Common myeloid progenitor, CD34-positive (primary cell): ENCODE data around the gene GAP43.

Source experiments
- CTCF ChIA-PET: fragments of 350-600 bp; sonication (Branson Sonifier 250); formaldehyde crosslinking; loops from one replicate; lab custom pipeline; 2021; ENCODE audit warnings: antibody characterized with exemption; lab: Charles Lee
- POLR2A ChIA-PET: fragments of 350-600 bp; sonication (Branson Sonifier 250); formaldehyde crosslinking; loops from one replicate; lab custom pipeline; 2021; ENCODE audit warnings: antibody characterized with exemption; lab: Charles Lee
- DNase-seq, 3 donors: peaks; one replicate each; pipeline versions ENCODE4 v3.0.0 to v3.0.0-alpha.2; 2013
- H3K27ac ChIP-seq, 2 experiments: 1 replicate in 1 of 2; 2 replicates in 1 of 2; pipeline ENCODE4 v1.7.0; 2013; ENCODE audit warnings: inconsistent platforms in 2 of 2, low read length in 2 of 2, mild to moderate bottlenecking in 2 of 2, low read depth in 1 of 2, moderate library complexity in 1 of 2; ENCODE audit not compliant: severe bottlenecking in 2 of 2, insufficient read depth in 1 of 2, poor library complexity in 1 of 2
- H3K27me3 ChIP-seq, 5 experiments: replicated peaks in 2 of 5; 1 replicate in 3 of 5; 2 replicates in 2 of 5; pipeline versions ENCODE4 v1.6.1 to v1.7.0; 2013; ENCODE audit warnings: low read length in 4 of 5, mild to moderate bottlenecking in 2 of 5, moderate library complexity in 2 of 5, inconsistent platforms in 1 of 5; ENCODE audit not compliant: insufficient read depth in 5 of 5, control insufficient read depth in 4 of 5
- H3K36me3 ChIP-seq, 4 experiments: 1 replicate in 2 of 4; 2 replicates in 2 of 4; pipeline versions ENCODE4 v1.6.1 to v1.7.0; 2013; ENCODE audit warnings: low read length in 3 of 4, control low read depth in 1 of 4, mild to moderate bottlenecking in 1 of 4; ENCODE audit not compliant: control insufficient read depth in 4 of 4, insufficient read depth in 4 of 4
- H3K4me1 ChIP-seq, 4 experiments: 1 replicate in 3 of 4; 2 replicates in 1 of 4; pipeline versions ENCODE4 v1.6.1 to v1.7.1; 2013; ENCODE audit warnings: low read length in 3 of 4, mild to moderate bottlenecking in 3 of 4, control low read depth in 1 of 4, inconsistent platforms in 1 of 4, moderate library complexity in 1 of 4; ENCODE audit not compliant: control insufficient read depth in 4 of 4, insufficient read depth in 4 of 4; ENCODE audit errors: control extremely low read depth in 1 of 4
- H3K4me3 ChIP-seq, 7 experiments: 1 replicate in 4 of 7; 2 replicates in 3 of 7; pipeline versions ENCODE4 v1.5.1 to v1.7.0; 2013; ENCODE audit warnings: mild to moderate bottlenecking in 7 of 7, low read length in 6 of 7, moderate library complexity in 6 of 7, inconsistent platforms in 2 of 7, low read depth in 2 of 7, control low read depth in 1 of 7; ENCODE audit not compliant: insufficient read depth in 4 of 7, control insufficient read depth in 1 of 7; ENCODE audit errors: extremely low read depth in 1 of 7
- H3K9me3 ChIP-seq, 5 experiments: 1 replicate in 4 of 5; 2 replicates in 1 of 5; pipeline versions ENCODE4 v1.6.1 to v1.7.1; 2013; ENCODE audit warnings: low read length in 4 of 5, mild to moderate bottlenecking in 2 of 5, inconsistent platforms in 1 of 5, low read depth in 1 of 5, moderate library complexity in 1 of 5; ENCODE audit not compliant: control insufficient read depth in 4 of 5, insufficient read depth in 2 of 5; ENCODE audit errors: control extremely low read depth in 1 of 5
- WGBS: methylation state at CpG from one replicate; pipeline ENCODE4 v1.1.5; 2013; ENCODE audit not compliant: insufficient coverage; 5-methylcytosine and 5-hydroxymethylcytosine counted together

GAP43 gene

GRCh38 chr3:115667738-115668065 lies 44.4 kb downstream of the GAP43 start:
- Histone ChIP-seq H3K9me3 (no peaks in the 10 kb centered on the region), H3K36me3 (no peaks in the 10 kb centered on the region), H3K4me1 (no peaks in the 10 kb centered on the region), H3K4me3 (no peak overlapping the region), H3K27me3 (peaks cover 0 to 50% (median 7%) of the 10 kb centered on the region in 5 experiments), H3K27ac (no peak overlapping the region)
- POLR2A ChIA-PET: no interaction called here
- CTCF ChIA-PET: no interaction called here
- DNase-seq: no peak

GRCh38 chr3:115670911-115671310 lies 47.6 kb downstream of the GAP43 start:
- POLR2A ChIA-PET: no interaction called here
- CTCF ChIA-PET: interaction anchor here (2.2 kb wide), 1 partner anchor 17 kb away, joined by 5 read pairs; no protein-coding TSS in a partner anchor
- no peak overlapping the region for H3K27ac ChIP-seq
- no peak for DNase-seq
- H3K4me1 ChIP-seq: no peaks in the 10 kb centered on the region
- H3K27me3 ChIP-seq: peaks cover 0 to 56% (median 22%) of the 10 kb centered on the region in 5 experiments
- no peak overlapping the region for H3K4me3 ChIP-seq
- no peaks in the 10 kb centered on the region for H3K9me3 ChIP-seq
- no peaks in the 10 kb centered on the region for H3K36me3 ChIP-seq

- no peaks in the 10 kb centered on the region for H3K36me3 ChIP-seq
- ChIA-PET POLR2A (no interaction called here), CTCF (interaction anchor here (2.2 kb wide), 1 partner anchor 16 kb away, joined by 5 read pairs; no protein-coding TSS in a partner anchor)
- 100% methylated on average over 1 of the region's 5 CpGs for WGBS
- H3K27me3 ChIP-seq: peaks cover 0 to 54% (median 32%) of the 10 kb centered on the region in 5 experiments
- DNase-seq: peak in 2 of 3 donors; percentile 21 to 30
- no peaks in the 10 kb centered on the region for H3K9me3 ChIP-seq
- H3K27ac ChIP-seq: no peak overlapping the region
- no peaks in the 10 kb centered on the region for H3K4me1 ChIP-seq
- no peak overlapping the region for H3K4me3 ChIP-seq
Measured at GRCh38 chr3:115671761-115672455, 48.6 kb downstream of the GAP43 start.

GRCh38 chr3:115673881-115674280 lies 50.6 kb downstream of the GAP43 start:
- H3K4me1 ChIP-seq: no peaks in the 10 kb centered on the region
- H3K27ac ChIP-seq: no peak overlapping the region
- H3K27me3 ChIP-seq: peaks cover 0 to 56% (median 45%) of the 10 kb centered on the region in 5 experiments
- no peak for DNase-seq
- no peaks in the 10 kb centered on the region for H3K9me3 ChIP-seq
- POLR2A ChIA-PET: no interaction called here
- CTCF ChIA-PET: interaction anchor here (0.5 kb wide), 1 partner anchor 115 kb away, joined by 3 read pairs; no protein-coding TSS in a partner anchor
- no peak overlapping the region for H3K4me3 ChIP-seq
- WGBS: 100% methylated on average over 1 of the region's 3 CpGs
- no peaks in the 10 kb centered on the region for H3K36me3 ChIP-seq

- POLR2A ChIA-PET: no interaction called here
- H3K4me3 ChIP-seq: no peak overlapping the region
Measured at GRCh38 chr3:115676336-115676735, 53.0 kb downstream of the GAP43 start.

GRCh38 chr3:115680803-115681345 lies 57.6 kb downstream of the GAP43 start:
- H3K36me3 ChIP-seq: no peaks in the 10 kb centered on the region
- CTCF ChIA-PET: interaction anchor here (1.6 kb wide), 1 partner anchor 463 kb away, joined by 4 read pairs; no protein-coding TSS in a partner anchor
- H3K4me3 ChIP-seq: no peak overlapping the region
- H3K9me3 ChIP-seq: no peaks in the 10 kb centered on the region
- POLR2A ChIA-PET: interaction anchor here (0.8 kb wide), 1 partner anchor 10 kb away, joined by 3 read pairs; no protein-coding TSS in a partner anchor
- no CpG with 5 or more reads among the region's 2 CpGs for WGBS
- DNase-seq: peak; percentile 20 to 66 (median 63)
- no peak overlapping the region for H3K27ac ChIP-seq
- H3K27me3 ChIP-seq: peaks cover 3 to 77% (median 57%) of the 10 kb centered on the region in 5 experiments
- no peaks in the 10 kb centered on the region for H3K4me1 ChIP-seq

More at GRCh38 chr3:115676336-115676735, 53.0 kb downstream of the GAP43 start:
- no peak for DNase-seq
- H3K27ac ChIP-seq: no peak overlapping the region
- H3K27me3 ChIP-seq: peaks cover 2 to 71% (median 55%) of the 10 kb centered on the region in 5 experiments
- no peaks in the 10 kb centered on the region for H3K9me3 ChIP-seq
- no peaks in the 10 kb centered on the region for H3K4me1 ChIP-seq
- CTCF ChIA-PET: interaction anchor here (1.3 kb wide), 1 partner anchor 15 kb away, joined by 4 read pairs; no protein-coding TSS in a partner anchor
- 98% methylated on average over 8 of the region's 9 CpGs for WGBS
- H3K36me3 ChIP-seq: no peaks in the 10 kb centered on the region

GRCh38 chr3:115681736-115682135 lies 58.4 kb downstream of the GAP43 start:
- Histone ChIP-seq H3K4me1 (no peaks in the 10 kb centered on the region), H3K4me3 (no peak overlapping the region), H3K27ac (no peak overlapping the region), H3K9me3 (no peaks in the 10 kb centered on the region), H3K36me3 (no peaks in the 10 kb centered on the region), H3K27me3 (peaks cover 5 to 73% (median 51%) of the 10 kb centered on the region in 5 experiments)
- CTCF ChIA-PET: interaction anchor here (1.6 kb wide), 1 partner anchor 464 kb away, joined by 4 read pairs; no protein-coding TSS in a partner anchor
- POLR2A ChIA-PET: interaction anchor here (0.8 kb wide), 1 partner anchor 10 kb away, joined by 3 read pairs; no protein-coding TSS in a partner anchor
- no peak for DNase-seq
